Measurements from ENCODE around the gene PLPPR1. TPM values are rescaled to one million over a fixed set of nuclear protein-coding genes. Genes with fewer than 3 reads are reported as not detected.
A peak's percentile ranks its signal among the peaks of the same experiment; 100 is the strongest.

PLPPR1 gene
- total RNA-seq, result not detected in 2 replicates

DNA sequence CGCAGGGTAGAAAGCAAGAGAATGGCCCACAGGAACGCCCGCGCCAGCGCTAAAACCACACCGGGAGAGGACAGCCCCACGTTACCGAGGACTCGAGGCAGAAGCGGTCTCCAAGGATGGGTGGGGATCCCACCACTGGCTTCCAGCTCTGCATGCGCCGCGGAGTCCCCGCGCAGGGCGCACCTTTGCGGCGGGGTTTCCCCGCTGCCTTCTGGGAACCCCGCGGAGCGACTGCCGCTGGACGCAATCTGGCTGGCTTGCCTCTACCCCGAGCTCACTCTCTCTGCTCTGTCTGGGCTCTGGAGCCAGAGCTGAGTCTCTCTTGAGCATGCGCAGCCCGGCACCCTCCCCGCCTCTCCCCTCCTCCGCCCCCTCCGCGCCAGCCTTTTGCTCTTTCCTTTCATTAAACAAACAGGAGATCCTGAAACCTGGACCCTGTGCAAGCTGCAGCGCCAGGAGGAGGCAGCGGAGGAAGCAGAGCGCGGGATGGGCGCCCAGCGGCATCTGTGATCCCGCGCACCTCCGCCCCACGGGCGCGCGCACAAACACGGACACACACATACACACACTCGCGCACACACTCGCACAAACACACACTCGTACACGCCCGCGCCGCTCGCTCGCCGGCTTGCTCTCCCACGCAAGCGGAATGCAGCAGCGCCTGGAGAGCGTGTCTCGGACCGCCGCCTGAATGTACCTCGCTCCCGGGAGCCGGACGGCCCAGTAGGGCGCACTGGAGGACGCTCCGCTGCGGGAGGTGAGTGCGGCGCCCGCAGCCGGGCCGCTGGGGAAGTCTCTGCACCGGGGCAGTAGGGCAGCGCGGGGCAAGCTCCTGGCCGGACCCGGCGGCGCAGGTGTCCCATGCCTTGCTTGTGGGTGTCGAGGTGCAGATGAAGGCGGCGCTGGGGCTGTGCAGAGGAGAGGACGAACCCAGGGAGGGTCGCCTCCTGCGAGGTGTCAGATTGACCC lies at the start of gene PLPPR1:
TSS of gene PLPPR1 (plus strand) at position 382 of the 969 bp plus-strand sequence.
- Mint-ChIP-seq H3K4me1 (no peaks in the 10 kb centered on the region), H3K9me3 (no peaks in the 10 kb centered on the region), H3K36me3 (ENCODE audit: low read depth) (no peaks in the 10 kb centered on the region), H3K27ac (no peak within 1 kb of the TSS), H3K4me3 (peak within 1 kb of the TSS; percentile 48), H3K27me3 (peaks cover 48% of the 10 kb centered on the region)
- intact Hi-C loops (cut with micrococcal nuclease), result no loop called here
- peak; percentile 48 for DNase-seq

DNA sequence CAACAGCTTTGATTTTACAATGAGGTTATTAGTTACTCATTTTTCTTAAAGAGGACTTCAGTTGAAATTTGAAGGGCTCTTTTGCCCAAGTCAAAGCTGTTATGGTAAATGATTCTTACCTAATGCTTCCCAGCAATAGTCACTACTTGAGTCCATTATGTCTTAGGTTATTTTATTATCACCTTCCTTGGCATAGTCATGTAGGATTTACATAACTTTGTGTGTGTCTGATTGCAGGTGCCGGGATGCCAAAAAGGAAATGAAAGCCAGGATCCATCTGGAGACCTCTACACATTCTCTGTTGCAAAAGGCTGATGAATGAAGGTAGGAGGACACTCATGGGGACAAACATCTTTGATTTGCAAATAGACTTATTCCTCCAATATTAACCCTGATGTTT lies 38.8 kb upstream of the PLPPR1 start:
- Mint-ChIP-seq H3K27ac (no peak overlapping the region), H3K9me3 (no peaks in the 10 kb centered on the region), H3K4me3 (no peak overlapping the region), H3K27me3 (no peaks in the 10 kb centered on the region), H3K36me3 (ENCODE audit: low read depth) (no peaks in the 10 kb centered on the region), H3K4me1 (no peaks in the 10 kb centered on the region)
- intact Hi-C loops (cut with micrococcal nuclease), result no loop called here
- DNase-seq, result no peak

DNA sequence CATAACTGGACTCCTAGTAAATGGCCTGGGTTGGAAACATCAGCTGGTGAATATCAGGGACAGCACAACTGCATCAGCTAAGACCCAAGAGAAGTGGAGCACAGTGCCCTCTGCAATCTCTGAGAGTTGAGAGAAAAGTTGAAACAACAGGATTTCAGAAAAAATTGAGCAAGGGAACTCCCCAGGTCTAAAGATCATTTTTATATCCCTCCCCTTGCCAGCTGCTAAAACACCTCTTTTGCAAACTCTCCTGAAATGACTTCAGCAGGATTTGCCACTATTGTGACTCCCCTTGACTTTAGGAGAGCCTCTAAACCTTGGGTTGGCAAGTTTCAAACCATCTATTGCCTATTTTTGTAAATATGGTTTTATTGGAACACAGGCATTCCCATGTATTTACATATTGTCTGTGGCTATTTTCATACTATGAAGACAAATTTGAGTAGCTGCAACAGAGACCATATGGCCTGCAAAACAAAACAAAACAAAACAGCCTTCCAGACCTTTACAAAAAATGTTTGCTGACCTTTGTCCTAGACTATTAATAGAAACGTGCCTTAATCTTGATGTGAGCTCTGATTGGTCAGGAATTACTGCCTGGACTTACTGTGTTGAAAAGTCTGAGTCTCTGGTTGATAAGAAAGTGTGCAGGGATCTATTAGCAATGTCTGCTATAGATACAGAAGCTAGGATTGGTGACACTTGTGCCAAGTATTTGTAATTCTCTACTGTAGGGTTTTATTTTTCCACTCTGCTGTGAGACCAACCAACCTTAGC lies 37.7 kb upstream of the PLPPR1 start:
- Mint-ChIP-seq H3K4me1 (no peaks in the 10 kb centered on the region), H3K9me3 (no peaks in the 10 kb centered on the region), H3K27me3 (no peaks in the 10 kb centered on the region), H3K27ac (no peak overlapping the region), H3K36me3 (ENCODE audit: low read depth) (no peaks in the 10 kb centered on the region), H3K4me3 (no peak overlapping the region)
- intact Hi-C loops (cut with micrococcal nuclease), result no loop called here
- no peak for DNase-seq

DNA sequence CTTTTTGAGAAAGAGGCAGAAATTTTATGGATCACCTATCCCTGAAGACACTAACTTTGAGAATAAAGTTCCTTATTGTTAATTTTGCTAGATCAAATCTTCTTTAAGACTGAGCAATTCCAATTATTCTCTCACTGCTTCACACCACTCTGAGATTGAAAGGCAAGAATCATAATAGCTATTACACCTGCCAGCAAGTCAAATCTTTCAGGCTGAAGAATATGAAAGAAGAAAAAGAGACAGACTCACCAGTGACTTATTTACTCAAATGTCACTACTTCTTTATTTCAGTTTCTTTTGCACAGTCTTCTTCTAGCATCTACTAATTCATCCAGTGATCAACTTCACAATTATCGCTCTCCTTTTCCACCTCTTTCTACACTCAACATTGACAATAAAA lies 35.9 kb upstream of the PLPPR1 start:
- Mint-ChIP-seq H3K27me3 (no peaks in the 10 kb centered on the region), H3K4me1 (no peaks in the 10 kb centered on the region), H3K4me3 (no peak overlapping the region), H3K36me3 (ENCODE audit: low read depth) (no peaks in the 10 kb centered on the region), H3K27ac (no peak overlapping the region), H3K9me3 (no peaks in the 10 kb centered on the region)
- intact Hi-C loops (cut with micrococcal nuclease), result no loop called here
- DNase-seq, result no peak

DNA sequence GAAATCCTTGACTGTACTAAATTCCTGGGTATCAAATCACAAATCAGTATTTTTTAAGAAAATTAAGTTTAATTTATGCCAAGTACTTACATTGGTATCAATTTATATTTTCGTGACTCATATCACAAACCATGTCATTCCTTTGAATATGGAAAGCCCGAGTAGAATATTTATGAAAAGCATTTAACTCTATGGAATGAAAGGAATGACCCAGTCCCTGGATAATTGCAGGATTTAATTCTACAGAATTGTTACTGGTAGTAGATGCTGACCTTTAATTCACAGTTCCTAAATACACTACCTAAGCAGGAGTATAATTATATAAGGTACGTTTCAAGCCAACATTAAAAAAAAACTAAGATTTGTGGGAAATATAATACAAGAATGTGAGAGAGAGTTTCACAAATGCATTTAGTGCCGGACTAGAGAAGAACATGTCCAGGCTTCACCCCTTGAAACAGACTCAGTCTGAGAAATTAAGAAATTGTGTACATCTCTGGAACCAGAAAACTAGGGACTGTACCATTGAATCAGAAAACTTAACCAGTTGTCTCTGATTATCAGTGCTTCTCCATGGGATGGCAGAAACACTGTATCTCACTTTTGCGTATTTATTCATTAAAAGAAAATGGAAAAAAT lies 28.5 kb upstream of the PLPPR1 start:
- no peak for DNase-seq
- H3K27ac Mint-ChIP-seq, result no peak overlapping the region
- intact Hi-C loops (cut with micrococcal nuclease), result no loop called here
- H3K4me1 Mint-ChIP-seq, result no peaks in the 10 kb centered on the region
- H3K36me3 Mint-ChIP-seq (ENCODE audit: low read depth), result no peaks in the 10 kb centered on the region
- H3K4me3 Mint-ChIP-seq, result no peak overlapping the region
- no peaks in the 10 kb centered on the region for H3K9me3 Mint-ChIP-seq
- no peaks in the 10 kb centered on the region for H3K27me3 Mint-ChIP-seq

DNA sequence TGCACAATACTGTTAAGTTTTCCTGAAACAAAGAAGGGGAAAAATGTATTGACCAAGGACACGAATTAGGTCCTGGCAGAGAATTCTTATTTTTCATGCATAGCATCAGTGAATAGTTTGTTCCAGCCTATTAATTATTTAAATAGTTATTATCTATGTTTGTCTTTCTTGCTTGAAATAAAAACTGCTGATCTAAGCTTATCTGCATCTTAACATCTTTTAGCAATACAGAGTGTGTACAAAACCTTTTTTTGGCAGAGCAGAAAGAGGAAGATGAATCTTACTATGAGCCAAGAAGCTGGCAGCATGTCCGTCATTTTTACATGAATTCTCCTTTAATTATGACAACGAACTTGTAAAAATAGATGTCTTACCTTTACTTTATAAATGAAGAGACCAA lies 23.3 kb upstream of the PLPPR1 start:
- no peaks in the 10 kb centered on the region for H3K9me3 Mint-ChIP-seq
- no peaks in the 10 kb centered on the region for H3K27me3 Mint-ChIP-seq
- no peak overlapping the region for H3K4me3 Mint-ChIP-seq
- H3K27ac Mint-ChIP-seq, result no peak overlapping the region
- no peaks in the 10 kb centered on the region for H3K4me1 Mint-ChIP-seq
- no peak for DNase-seq
- no peaks in the 10 kb centered on the region for H3K36me3 Mint-ChIP-seq (ENCODE audit: low read depth)
- intact Hi-C loops (cut with micrococcal nuclease), result no loop called here

DNA sequence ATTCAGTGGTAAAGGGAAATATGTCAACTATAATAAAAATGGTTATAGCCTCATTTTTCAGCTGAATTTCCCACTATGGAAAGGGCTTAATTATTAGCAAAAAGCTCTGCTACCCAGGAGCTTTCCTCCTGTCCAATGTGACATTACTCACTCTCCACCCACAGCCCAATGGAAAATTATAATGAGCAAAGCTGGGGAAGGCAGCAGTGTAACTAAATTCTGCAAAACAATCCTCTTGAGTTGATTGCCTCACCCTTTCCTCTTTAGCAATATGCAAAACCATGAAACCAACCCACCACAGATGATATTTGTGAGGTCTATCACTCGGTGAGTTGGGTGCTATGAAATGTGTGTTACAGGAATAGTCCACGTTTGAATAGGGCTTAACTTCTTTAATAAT lies 14.0 kb upstream of the PLPPR1 start:
- no peak for DNase-seq
- no peaks in the 10 kb centered on the region for H3K9me3 Mint-ChIP-seq
- no peaks in the 10 kb centered on the region for H3K27me3 Mint-ChIP-seq
- intact Hi-C loops (cut with micrococcal nuclease), result no loop called here
- no peaks in the 10 kb centered on the region for H3K4me1 Mint-ChIP-seq
- no peak overlapping the region for H3K27ac Mint-ChIP-seq
- no peaks in the 10 kb centered on the region for H3K36me3 Mint-ChIP-seq (ENCODE audit: low read depth)
- no peak overlapping the region for H3K4me3 Mint-ChIP-seq

DNA sequence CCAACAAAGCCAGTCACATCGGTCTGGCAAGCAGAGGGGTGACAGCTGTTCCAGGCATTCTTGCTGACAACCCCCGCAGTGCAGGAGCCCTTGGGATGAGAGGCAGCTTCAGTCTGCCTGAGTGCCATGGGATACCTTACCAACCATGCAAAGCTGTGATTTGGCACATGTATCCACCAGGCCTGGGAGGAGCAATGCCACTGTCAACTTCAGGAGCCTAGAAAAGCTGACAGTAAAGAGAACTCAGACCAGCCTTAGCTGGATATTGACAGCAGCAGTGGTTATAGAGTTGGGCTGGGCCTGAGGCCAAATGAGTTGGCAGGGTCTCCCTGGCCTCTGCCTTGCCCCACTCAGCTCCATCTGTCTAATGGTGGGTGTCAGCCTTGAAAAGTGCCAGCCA lies 10.1 kb upstream of the PLPPR1 start:
- no peaks in the 10 kb centered on the region for H3K9me3 Mint-ChIP-seq
- H3K27me3 Mint-ChIP-seq, result no peaks in the 10 kb centered on the region
- H3K27ac Mint-ChIP-seq, result no peak overlapping the region
- no peak for DNase-seq
- H3K4me3 Mint-ChIP-seq, result no peak overlapping the region
- intact Hi-C loops (cut with micrococcal nuclease), result no loop called here
- no peaks in the 10 kb centered on the region for H3K36me3 Mint-ChIP-seq (ENCODE audit: low read depth)
- no peaks in the 10 kb centered on the region for H3K4me1 Mint-ChIP-seq

DNA sequence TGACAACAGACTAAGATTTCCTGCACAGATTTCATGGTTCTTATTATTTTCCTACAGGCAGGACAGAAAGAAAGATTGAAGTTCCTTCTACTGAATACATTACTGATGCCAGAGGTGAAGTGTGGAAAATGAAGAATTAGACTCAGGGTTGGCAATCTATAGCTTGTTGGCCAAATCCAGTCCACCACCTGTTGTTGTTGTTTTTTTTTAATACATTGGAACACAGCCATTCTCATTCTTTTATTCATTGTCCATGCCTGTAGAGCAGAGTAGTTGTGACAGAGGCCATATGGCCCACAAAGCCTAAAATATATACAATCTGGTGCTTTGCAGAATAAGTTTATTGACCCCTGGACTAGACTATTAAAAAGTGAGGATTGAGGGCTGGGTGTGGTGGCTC lies 5.8 kb upstream of the PLPPR1 start:
- no peak for DNase-seq
- intact Hi-C loops (cut with micrococcal nuclease), result no loop called here
- H3K27me3 Mint-ChIP-seq, result peaks cover 17% of the 10 kb centered on the region
- no peak overlapping the region for H3K27ac Mint-ChIP-seq
- no peak overlapping the region for H3K4me3 Mint-ChIP-seq
- H3K9me3 Mint-ChIP-seq, result no peaks in the 10 kb centered on the region
- H3K4me1 Mint-ChIP-seq, result no peaks in the 10 kb centered on the region
- H3K36me3 Mint-ChIP-seq (ENCODE audit: low read depth), result no peaks in the 10 kb centered on the region

DNA sequence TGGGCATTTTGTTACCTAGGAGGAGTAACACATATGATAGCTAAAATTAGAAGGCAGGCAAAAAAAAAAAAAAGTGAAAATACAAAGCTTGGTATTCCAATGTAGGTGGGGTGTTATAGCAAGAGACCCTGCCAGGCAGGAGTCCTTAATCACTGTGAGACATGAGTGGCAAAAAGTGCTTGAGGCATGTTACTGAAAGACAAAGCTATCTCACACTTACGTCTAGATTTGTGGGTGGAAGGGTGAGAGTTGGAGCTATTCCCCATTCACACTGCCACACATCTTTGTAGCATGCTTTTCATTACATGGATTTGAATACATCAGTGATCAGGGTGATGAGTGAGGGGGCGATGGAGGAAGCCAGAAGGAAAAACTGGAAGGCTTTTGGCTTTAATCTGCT lies 2.6 kb upstream of the PLPPR1 start:
- DNase-seq, result peak; percentile 9
- no peak overlapping the region for H3K27ac Mint-ChIP-seq
- H3K27me3 Mint-ChIP-seq, result peaks cover 40% of the 10 kb centered on the region
- H3K36me3 Mint-ChIP-seq (ENCODE audit: low read depth), result no peaks in the 10 kb centered on the region
- H3K4me3 Mint-ChIP-seq, result no peak overlapping the region
- no peaks in the 10 kb centered on the region for H3K9me3 Mint-ChIP-seq
- no peaks in the 10 kb centered on the region for H3K4me1 Mint-ChIP-seq
- intact Hi-C loops (cut with micrococcal nuclease), result no loop called here

DNA sequence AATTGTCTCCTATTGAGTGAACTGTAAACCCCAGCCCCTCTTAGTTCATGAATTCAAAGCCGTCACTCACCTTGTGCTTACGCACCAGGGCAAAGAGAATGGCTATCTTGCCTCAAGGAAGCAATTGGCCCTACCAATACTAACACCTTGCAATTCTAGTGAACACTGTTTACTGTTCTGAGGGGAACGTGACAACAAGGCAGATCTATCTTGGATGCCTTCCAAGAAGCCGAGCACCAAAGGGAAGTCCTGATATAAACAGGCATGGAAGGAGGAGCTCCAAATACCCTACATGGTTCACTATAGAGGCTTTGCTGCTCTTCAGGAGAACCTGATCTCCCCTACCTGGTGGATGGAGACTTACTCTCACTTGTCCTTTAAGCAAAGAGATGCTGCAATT lies 1.7 kb upstream of the PLPPR1 start:
- no peaks in the 10 kb centered on the region for H3K9me3 Mint-ChIP-seq
- no peaks in the 10 kb centered on the region for H3K4me1 Mint-ChIP-seq
- H3K36me3 Mint-ChIP-seq (ENCODE audit: low read depth), result no peaks in the 10 kb centered on the region
- peaks cover 48% of the 10 kb centered on the region for H3K27me3 Mint-ChIP-seq
- H3K27ac Mint-ChIP-seq, result no peak overlapping the region
- H3K4me3 Mint-ChIP-seq, result no peak overlapping the region
- intact Hi-C loops (cut with micrococcal nuclease), result no loop called here
- peak; percentile 28 for DNase-seq

DNA sequence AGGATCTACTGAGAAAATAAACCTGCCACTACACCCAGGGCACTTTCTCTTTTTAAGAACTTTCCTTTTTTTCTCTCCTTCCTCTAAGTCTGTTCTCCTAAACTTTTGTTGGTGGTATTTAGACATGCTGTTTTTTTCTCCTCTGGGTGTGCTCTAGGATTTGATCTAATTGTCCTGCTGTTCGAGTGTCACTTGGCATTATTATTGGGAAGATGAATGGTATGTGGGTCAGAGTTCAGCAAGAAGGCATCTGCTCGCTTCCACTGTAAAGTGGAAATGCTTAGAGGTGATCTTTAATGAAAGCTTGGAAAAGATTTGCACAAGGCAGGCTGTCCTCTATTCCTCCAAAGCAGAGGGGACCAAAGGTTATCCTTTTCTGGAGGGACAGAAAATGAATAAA lies 1.3 kb upstream of the PLPPR1 start:
- H3K9me3 Mint-ChIP-seq, result no peaks in the 10 kb centered on the region
- no peak overlapping the region for H3K4me3 Mint-ChIP-seq
- intact Hi-C loops (cut with micrococcal nuclease), result no loop called here
- no peaks in the 10 kb centered on the region for H3K36me3 Mint-ChIP-seq (ENCODE audit: low read depth)
- H3K27ac Mint-ChIP-seq, result no peak overlapping the region
- DNase-seq, result no peak
- no peaks in the 10 kb centered on the region for H3K4me1 Mint-ChIP-seq
- H3K27me3 Mint-ChIP-seq, result peaks cover 48% of the 10 kb centered on the region

DNA sequence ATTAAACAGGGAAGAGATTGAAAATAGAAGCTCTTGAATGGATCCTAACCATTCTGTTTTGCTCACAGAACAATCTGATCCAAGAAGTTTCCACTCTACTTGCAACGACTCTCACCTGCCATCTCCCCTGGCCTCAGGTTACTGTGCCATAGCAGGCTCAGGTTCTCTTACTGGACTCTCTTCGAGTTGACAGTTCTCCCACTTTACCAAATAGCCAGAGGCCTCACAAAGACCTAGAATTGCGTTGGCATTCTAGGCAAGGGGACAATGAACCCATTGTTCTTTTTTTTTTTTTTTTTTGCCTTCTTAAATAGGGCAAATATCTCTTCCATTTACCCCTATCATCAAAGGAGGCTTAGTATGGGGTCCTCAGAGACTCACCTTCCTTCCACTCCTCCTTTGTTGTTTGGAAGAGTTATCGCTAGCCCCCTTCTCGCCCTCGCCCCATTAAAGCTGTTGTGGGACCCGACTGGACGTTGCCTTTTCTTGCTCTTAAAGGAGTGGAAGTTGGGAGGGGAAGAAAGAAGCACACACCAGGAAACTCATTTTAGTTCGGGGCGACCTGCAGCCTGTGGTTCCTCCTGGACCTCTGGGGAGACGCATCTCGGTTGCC lies 688 bp upstream of the PLPPR1 start:
- H3K4me1 Mint-ChIP-seq, result no peaks in the 10 kb centered on the region
- H3K27ac Mint-ChIP-seq, result no peak overlapping the region
- intact Hi-C loops (cut with micrococcal nuclease), result no loop called here
- peaks cover 48% of the 10 kb centered on the region for H3K27me3 Mint-ChIP-seq
- H3K36me3 Mint-ChIP-seq (ENCODE audit: low read depth), result no peaks in the 10 kb centered on the region
- DNase-seq, result peak; percentile 4
- no peaks in the 10 kb centered on the region for H3K9me3 Mint-ChIP-seq
- H3K4me3 Mint-ChIP-seq, result no peak overlapping the region

All from activated CD4-positive, alpha-beta T cell treated with anti-CD3 and anti-CD28 coated beads, Interleukin-2, amount 10 ng/mL, durations not matched to agents 24 days and 14 days (primary cell).